Activated CD4-positive, CD25-positive, alpha-beta regulatory T cell treated with anti-CD3 and anti-CD28 coated beads, Interleukin-2, amount 50 U/mL, for 72 hours (primary cell): ENCODE results near the gene SLC25A4.
A peak's percentile ranks its signal among the peaks of the same experiment; 100 is the strongest.

Experiments used
- DNase-seq: peaks from one replicate; pipeline ENCODE4 v3.0.0; 2021

SLC25A4 gene

DNA sequence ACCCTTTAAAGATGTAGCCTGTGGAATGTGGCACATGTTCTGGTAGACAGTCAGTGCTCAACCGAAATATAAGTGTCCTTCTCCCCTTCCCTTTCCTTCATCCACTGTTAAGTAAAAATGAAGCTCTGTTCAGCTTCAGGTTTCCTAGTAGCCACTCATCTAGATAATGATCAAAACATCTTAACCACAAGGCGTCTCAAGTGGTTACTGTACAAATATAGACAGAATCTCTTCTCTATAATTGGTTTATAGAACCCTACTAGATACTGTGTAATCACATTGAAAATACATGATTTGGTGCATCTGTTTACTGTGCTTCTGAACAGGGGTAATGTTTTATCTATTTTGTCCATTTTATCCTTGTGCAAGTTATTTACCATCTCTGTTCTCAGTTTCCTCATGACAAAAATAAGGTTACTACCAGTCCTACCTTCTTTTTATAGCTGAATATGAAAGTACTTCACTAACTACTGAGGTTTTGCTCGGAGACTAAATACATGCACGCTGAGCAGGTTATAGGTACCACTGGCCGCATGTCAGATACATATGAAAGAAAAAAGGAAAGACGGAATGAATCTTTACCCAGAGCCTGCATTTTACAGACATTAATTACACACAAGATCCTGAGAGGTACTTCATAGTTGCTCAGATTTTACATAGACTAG, 20.3 kb upstream of the SLC25A4 start:
- no peak for DNase-seq

GRCh38 chr4:185124006-185124405, 19.1 kb upstream of the SLC25A4 start:
- no peak for DNase-seq

- no peak for DNase-seq
Measured at GRCh38 chr4:185127021-185127925, 15.8 kb upstream of the SLC25A4 start.

- DNase-seq, result no peak
Measured at GRCh38 chr4:185128272-185129119, 14.6 kb upstream of the SLC25A4 start.

GRCh38 chr4:185134307-185134869, 8.7 kb upstream of the SLC25A4 start:
- no peak for DNase-seq

- no peak for DNase-seq
Measured at GRCh38 chr4:185137233-185137925, 5.7 kb upstream of the SLC25A4 start.

DNA sequence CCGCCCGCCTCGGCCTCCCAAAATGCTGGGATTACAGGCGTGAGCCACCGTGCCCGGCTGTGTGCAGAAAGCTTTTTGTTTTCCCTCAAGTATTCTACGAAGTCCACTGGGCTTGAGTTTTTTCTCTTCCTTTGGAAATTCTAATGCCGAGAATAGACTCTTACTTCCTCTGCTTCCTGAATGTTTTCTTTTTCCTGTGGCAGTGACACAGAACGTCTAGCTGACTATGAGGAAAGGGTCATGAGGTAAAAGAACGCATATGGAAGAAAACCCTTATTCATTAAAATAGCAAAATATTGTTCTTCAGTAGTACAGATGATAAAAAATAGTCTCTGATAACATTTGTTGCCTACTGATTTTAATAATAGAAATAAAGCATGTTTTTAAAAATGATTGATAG, 4.9 kb upstream of the SLC25A4 start:
- no peak for DNase-seq

GRCh38 chr4:185139736-185140135, 3.3 kb upstream of the SLC25A4 start:
- DNase-seq, result no peak

DNA sequence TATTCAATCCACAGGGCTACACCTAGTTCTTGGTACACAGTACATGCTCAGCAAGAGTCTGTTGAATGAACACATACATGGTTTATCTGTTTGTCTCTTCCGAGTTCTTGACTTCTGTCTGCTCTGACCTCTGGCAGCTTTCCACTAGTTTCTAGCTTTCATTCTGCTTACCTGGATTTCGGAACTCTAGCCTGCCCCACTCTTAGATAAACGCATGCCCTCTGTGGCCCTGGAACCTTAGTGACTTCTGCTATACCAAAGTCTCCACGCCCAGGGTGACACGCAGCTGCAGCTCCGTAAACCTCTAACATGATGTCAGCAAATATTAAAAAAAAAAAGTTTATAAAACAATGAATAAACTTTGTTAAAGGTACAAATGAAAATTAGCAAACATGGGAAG, 1.3 kb upstream of the SLC25A4 start:
- DNase-seq, result no peak

- DNase-seq, result no peak
Measured at GRCh38 chr4:185142564-185142911, 528 bp upstream of the SLC25A4 start.

DNA sequence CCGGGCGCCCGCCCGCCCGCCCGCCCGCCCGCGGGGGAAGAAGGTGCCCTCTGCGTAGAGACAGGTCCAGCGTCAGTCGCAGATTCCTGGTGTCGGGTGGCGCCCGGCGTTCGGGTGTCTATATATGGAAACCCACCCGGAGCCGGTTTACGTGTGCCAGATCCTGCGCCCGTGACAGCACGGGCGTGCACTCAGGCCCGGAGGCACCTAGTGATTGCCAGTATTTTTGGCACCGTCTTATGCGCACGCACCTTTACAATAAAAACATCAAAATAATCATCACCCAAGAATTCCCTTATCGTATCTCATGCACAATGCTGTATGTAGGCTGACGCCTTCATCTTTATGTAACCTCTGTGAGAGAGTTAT, 519 bp downstream of the SLC25A4 start:
- no peak for DNase-seq

DNA sequence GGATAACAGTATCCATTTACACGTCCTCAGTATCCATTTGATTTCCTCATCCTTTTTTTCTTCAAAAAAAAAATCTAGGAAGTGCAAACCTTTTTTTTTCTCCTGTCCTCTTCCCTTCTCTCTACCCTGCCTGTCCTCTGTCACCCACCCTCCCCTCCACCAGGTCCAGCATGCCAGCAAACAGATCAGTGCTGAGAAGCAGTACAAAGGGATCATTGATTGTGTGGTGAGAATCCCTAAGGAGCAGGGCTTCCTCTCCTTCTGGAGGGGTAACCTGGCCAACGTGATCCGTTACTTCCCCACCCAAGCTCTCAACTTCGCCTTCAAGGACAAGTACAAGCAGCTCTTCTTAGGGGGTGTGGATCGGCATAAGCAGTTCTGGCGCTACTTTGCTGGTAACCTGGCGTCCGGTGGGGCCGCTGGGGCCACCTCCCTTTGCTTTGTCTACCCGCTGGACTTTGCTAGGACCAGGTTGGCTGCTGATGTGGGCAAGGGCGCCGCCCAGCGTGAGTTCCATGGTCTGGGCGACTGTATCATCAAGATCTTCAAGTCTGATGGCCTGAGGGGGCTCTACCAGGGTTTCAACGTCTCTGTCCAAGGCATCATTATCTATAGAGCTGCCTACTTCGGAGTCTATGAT, 1.7 kb downstream of the SLC25A4 start:
- no peak for DNase-seq

- no peak for DNase-seq
Measured at GRCh38 chr4:185145572-185145971, 2.5 kb downstream of the SLC25A4 start.

DNA sequence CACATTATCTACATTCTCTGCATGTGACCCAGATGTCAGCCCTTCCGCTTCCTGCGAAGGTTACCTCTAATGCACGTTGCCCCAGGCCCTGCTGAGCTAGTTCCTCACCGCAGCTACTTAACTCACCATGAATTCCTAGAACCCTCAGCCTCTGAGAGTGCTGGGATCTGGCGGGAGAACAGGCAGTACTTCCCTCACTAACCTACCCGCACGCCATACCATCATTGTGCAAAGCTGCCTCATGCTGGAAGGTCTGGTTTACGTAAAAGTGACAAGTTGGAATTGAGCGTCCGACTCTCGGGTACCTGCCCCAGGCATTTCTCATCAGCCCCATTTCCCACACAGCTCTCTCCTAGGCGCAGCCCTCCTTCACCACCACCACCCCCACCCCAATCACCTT, 6.3 kb downstream of the SLC25A4 start:
- DNase-seq, result no peak

DNA sequence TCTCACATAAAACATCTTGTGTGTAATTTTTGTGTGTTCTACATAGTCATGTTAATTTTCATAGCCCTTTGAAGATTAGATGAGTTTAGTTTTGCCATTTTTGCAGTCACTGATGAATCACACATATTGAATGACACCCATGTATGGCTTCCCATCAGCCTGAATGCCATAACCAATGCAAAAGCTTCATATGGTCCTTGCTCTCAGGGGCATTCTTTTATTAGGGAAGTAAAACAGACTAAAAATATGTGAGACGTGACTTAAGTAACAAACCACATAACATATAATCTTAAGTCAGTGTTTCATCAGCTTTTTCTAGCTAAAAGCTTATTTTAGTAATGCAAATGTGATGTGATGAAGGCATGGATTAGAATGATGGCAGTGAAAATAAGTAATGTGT, 8.2 kb downstream of the SLC25A4 start:
- no peak for DNase-seq

GRCh38 chr4:185165605-185166063, 22.6 kb downstream of the SLC25A4 start:
- DNase-seq, result no peak

DNA sequence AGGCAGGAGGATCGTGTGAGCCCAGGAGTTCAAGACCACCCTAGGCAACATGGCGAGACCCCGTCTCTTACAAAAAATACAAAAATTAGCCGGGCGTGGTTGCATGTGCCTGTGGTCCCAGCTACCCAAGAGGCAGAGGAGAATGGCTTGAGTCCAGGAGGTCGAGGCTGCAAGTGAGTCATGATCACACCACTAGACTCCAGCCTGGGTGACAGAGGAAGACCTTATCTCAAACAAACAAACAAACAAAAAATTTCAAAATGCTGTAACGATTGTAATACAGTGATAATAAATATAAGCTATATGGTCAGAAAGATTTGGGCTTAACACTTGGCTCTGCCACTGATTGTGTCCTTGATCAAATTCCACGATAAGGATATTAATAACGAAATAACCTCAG, 24.2 kb downstream of the SLC25A4 start:
- DNase-seq, result no peak

GRCh38 chr4:185171373-185172071, 28.5 kb downstream of the SLC25A4 start:
- no peak for DNase-seq

- no peak for DNase-seq
Measured at GRCh38 chr4:185179488-185179887, 36.4 kb downstream of the SLC25A4 start.

DNA sequence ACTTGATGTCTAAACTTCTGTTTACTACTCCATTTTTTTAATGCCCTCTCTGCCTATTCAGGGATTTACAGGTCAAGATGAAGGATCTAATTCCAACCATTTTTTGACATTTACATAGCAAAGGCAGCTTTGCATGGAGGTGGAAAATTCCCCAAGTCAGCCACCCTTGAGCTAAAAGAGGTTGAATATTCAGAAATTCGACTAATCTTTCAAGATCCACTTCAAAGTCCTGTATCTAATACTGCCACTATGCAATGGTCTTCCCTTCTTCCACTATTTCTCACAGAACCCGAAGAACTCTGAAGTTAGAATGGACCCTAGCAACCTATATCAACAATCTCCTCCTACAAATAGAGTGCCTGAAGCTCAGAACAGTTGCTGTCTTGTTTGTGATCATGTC, 39.2 kb downstream of the SLC25A4 start:
- DNase-seq, result no peak

- DNase-seq, result peak; percentile 66
Measured at GRCh38 chr4:185183622-185184281, 40.7 kb downstream of the SLC25A4 start.
